HepG2 (cell line): Measurements from ENCODE around the gene GGTLC1. TPM values are rescaled to one million over a fixed set of nuclear protein-coding genes. Genes with fewer than 3 reads are reported as not detected.

Source experiments
- ATAC-seq: fragments of 200-7000 bp; cut with Tn5 transposase; 3 replicates; pipeline ENCODE4 v1.9.1; 2020; ENCODE audit warnings: mild to moderate bottlenecking, moderate library complexity
- BruUV-seq: library from RNA; stranded (reverse); fragments of 400-500 nt; replicated peaks from 2 replicates; lab custom pipeline; 2021; lab: Mats Ljungman, UMichigan
- CTCF ChIA-PET: fragments of 300-600 bp; formaldehyde crosslinking; extraction: SDS; loops from one replicate; lab custom pipeline; 2021; ENCODE audit warnings: low total read pairs, inconsistent platforms, low intra/inter-chr PET ratio; lab: Yijun Ruan, JAX
- POLR2A ChIA-PET: fragments of 350-600 bp; sonication (Branson Sonifier 250); formaldehyde crosslinking; loops from one replicate; lab custom pipeline; 2020; ENCODE audit warnings: antibody characterized with exemption, inconsistent platforms; lab: Yijun Ruan, JAX
- DNase-seq: peaks from one replicate; pipeline ENCODE4 v3.0.0-alpha.2; 2015; ENCODE audit warnings: low spot score
- FAIRE-seq: peaks from 3 replicates; lab custom pipeline; 2011; peaks lifted over from hg19 to GRCh38; lab: Jason Lieb, UNC
- H2AFZ ChIP-seq: one replicate; pipeline ENCODE4 v1.6.1; 2011; ENCODE audit warnings: low read length, inconsistent platforms
- H3K27ac ChIP-seq: fragments of 300-600 bp; 3 replicates; pipeline ENCODE4 v1.8.0; 2011; ENCODE audit warnings: mixed run types, mild to moderate bottlenecking, mixed read lengths, low read length, inconsistent platforms; ENCODE audit not compliant: insufficient read depth; ENCODE audit errors: extremely low read length
- H3K27me3 ChIP-seq, 2 experiments: fragments of 200-600 bp in 1 of 2; 2 replicates in 1 of 2; 3 replicates in 1 of 2; pipeline versions ENCODE4 v1.6.0 to v1.8.0; 2011; ENCODE audit warnings: low read length in 2 of 2, mild to moderate bottlenecking in 2 of 2, moderate library complexity in 2 of 2, inconsistent platforms in 1 of 2; ENCODE audit not compliant: insufficient read depth in 2 of 2, control insufficient read depth in 1 of 2
- H3K36me3 ChIP-seq, 2 experiments: fragments of 200-600 bp in 1 of 2; replicated peaks in 1 of 2; 2 replicates in 1 of 2; 3 replicates in 1 of 2; pipeline versions ENCODE4 v1.5.1 to v1.8.0; 2011; ENCODE audit warnings: low read length in 2 of 2, inconsistent platforms in 1 of 2; ENCODE audit not compliant: insufficient read depth in 2 of 2, control insufficient read depth in 1 of 2
- H3K4me1 ChIP-seq: 2 replicates; pipeline ENCODE4 v1.5.1; 2012; ENCODE audit warnings: low read length, inconsistent platforms; ENCODE audit not compliant: insufficient read depth
- H3K4me2 ChIP-seq: 2 replicates; pipeline ENCODE4 v1.6.0; 2011; ENCODE audit warnings: low read depth, low read length, inconsistent platforms
- H3K4me3 ChIP-seq, 3 experiments: fragments of 200-600 bp in 1 of 3; sonication (generic), shearing (Covaris generic) in 1 of 3; replicated peaks in 1 of 3; 2 replicates each; pipeline ENCODE4 v1.5.1; 2011 to 2016; ENCODE audit warnings: low read length in 3 of 3, inconsistent platforms in 2 of 3, low read depth in 2 of 3, mild to moderate bottlenecking in 2 of 3, control low read depth in 1 of 3, mixed read lengths in 1 of 3; ENCODE audit not compliant: insufficient read depth in 1 of 3
- H3K79me2 ChIP-seq: one replicate; pipeline ENCODE4 v1.6.1; 2011; ENCODE audit warnings: low read length, inconsistent platforms; ENCODE audit not compliant: insufficient read depth
- H3K9ac ChIP-seq: 2 replicates; pipeline ENCODE4 v1.6.0; 2011; ENCODE audit warnings: mild to moderate bottlenecking, low read depth, low read length, inconsistent platforms; ENCODE audit not compliant: insufficient read depth
- H3K9me3 ChIP-seq: 2 replicates; pipeline ENCODE4 v1.5.1; 2012; ENCODE audit warnings: mild to moderate bottlenecking, low read length
- H4K20me1 ChIP-seq: 2 replicates; pipeline ENCODE4 v1.6.0; 2011; ENCODE audit warnings: inconsistent platforms, mild to moderate bottlenecking, low read length, moderate library complexity; ENCODE audit not compliant: insufficient read depth
- AGO1 ChIP-seq: fragments of 200-400 bp; formaldehyde crosslinking; IDR thresholded peaks from 2 replicates; pipeline ENCODE4 v1.6.1; 2017; ENCODE audit warnings: mild to moderate bottlenecking, low read depth, low read length, moderate library complexity; ENCODE audit not compliant: poor library complexity, severe bottlenecking
- ATF7-NPFF ChIP-seq: sonication (generic); formaldehyde crosslinking; IDR thresholded peaks from 2 replicates; pipeline ENCODE4 v1.8.1; 2023; ENCODE audit warnings: mild to moderate bottlenecking, low read depth, missing genetic modification reagents, moderate library complexity
- BRD4 ChIP-seq: sonication (generic); formaldehyde crosslinking; IDR thresholded peaks from 2 replicates; pipeline ENCODE4 v1.4.0; 2020; ENCODE audit warnings: missing genetic modification reagents
- CENPBD1 ChIP-seq: sonication (generic); formaldehyde crosslinking; IDR thresholded peaks from 2 replicates; pipeline ENCODE4 v1.8.0; 2022; ENCODE audit warnings: missing genetic modification reagents, low read depth, mild to moderate bottlenecking, borderline replicate concordance
- MTA1 ChIP-seq: sonication (generic); formaldehyde crosslinking; IDR thresholded peaks from 2 replicates; pipeline ENCODE4 v1.4.0; 2020; ENCODE audit warnings: missing genetic modification reagents, mild to moderate bottlenecking, borderline replicate concordance
- SNAI1 ChIP-seq: sonication (generic); formaldehyde crosslinking; IDR thresholded peaks from 2 replicates; pipeline ENCODE4 v1.5.0; 2020; ENCODE audit warnings: mild to moderate bottlenecking, missing genetic modification reagents, borderline replicate concordance
- SP140L ChIP-seq: sonication (generic); formaldehyde crosslinking; IDR thresholded peaks from 2 replicates; pipeline ENCODE4 v1.4.0; 2020; ENCODE audit warnings: missing genetic modification reagents, borderline replicate concordance
- SP5 ChIP-seq: IDR thresholded peaks from 2 replicates; pipeline ENCODE4 v1.6.1; 2016; ENCODE audit warnings: low read depth, borderline replicate concordance
- TCF12 ChIP-seq, 2 experiments: fragments of 450-650 bp in 1 of 2; sonication (generic) in 1 of 2; formaldehyde crosslinking in 1 of 2; IDR thresholded peaks; 2 replicates each; pipeline versions ENCODE4 v1.6.1 to v1.8.0; 2017 to 2022; ENCODE audit warnings: antibody characterized with exemption in 1 of 2, mild to moderate bottlenecking in 1 of 2, missing genetic modification reagents in 1 of 2, moderate library complexity in 1 of 2
- ZNF138 ChIP-seq: sonication (generic); formaldehyde crosslinking; IDR thresholded peaks from 2 replicates; pipeline ENCODE4 v1.5.0; 2020; ENCODE audit warnings: mild to moderate bottlenecking, low read depth, missing genetic modification reagents
- ZNF451 ChIP-seq: sonication (generic); formaldehyde crosslinking; IDR thresholded peaks from 2 replicates; pipeline ENCODE4 v1.5.0; 2020; ENCODE audit warnings: mild to moderate bottlenecking, missing genetic modification reagents
- ZNF749 ChIP-seq: sonication (generic); formaldehyde crosslinking; IDR thresholded peaks from 2 replicates; pipeline ENCODE4 v1.8.0; 2022; ENCODE audit warnings: mild to moderate bottlenecking, missing genetic modification reagents, moderate library complexity, borderline replicate concordance
- ZNF891 ChIP-seq: sonication (generic); formaldehyde crosslinking; IDR thresholded peaks from 2 replicates; pipeline ENCODE4 v1.5.0; 2020; ENCODE audit warnings: mild to moderate bottlenecking, missing genetic modification reagents
- WGBS: methylation state at CpG from one replicate; pipeline ENCODE4 v1.1.6; 2017; ENCODE audit warnings: low lambda C conversion rate; 5-methylcytosine and 5-hydroxymethylcytosine counted together
- in situ Hi-C: cut with HindIII; loops from 2 replicates; pipeline ENCODE4 v1.10.0; 2017; ENCODE audit warnings: low pct_unique_long_range_greater_than_20kb; ENCODE audit not compliant: extremely low pct_ligation_motif_present
- intact Hi-C: fragments of 100-400 bp; cut with micrococcal nuclease; formaldehyde crosslinking; loops from one replicate; pipeline ENCODE4 v1.10.0; 2022; ENCODE audit not compliant: unreplicated experiment
- polyA plus RNA-seq, 8 experiments: library from polyadenylated mRNA; depleted of rRNA in 3 of 8; stranded (reverse) in 7 of 8; unstranded in 1 of 8; fragments of >200 nt; fragmentation: Illumina TruSeq in 4 of 8; extraction: Trizol in 4 of 8; gene quantifications; 2 replicates each; pipeline versions ENCODE4 v1.2.1 to v1.2.3, GENCODE V29; 2011 to 2016; ENCODE audit warnings: low read depth in 4 of 8, missing spikeins in 1 of 8, mixed read lengths in 1 of 8; ENCODE audit not compliant: insufficient read depth in 1 of 8
- total RNA-seq, 5 experiments: library from RNA; depleted of rRNA; stranded (reverse); fragments of >200 nt; fragmentation: Illumina TruSeq; extraction: Trizol; gene quantifications; 2 replicates each; pipeline ENCODE4 v1.2.3, GENCODE V29; 2016; ENCODE audit warnings: low read depth in 1 of 5
- TF ChIP-seq, protein P1 (sequence below): sonication (generic); formaldehyde crosslinking; IDR thresholded peaks from 2 replicates; pipeline ENCODE4 v1.8.1; 2022; ENCODE audit warnings: mild to moderate bottlenecking, missing genetic modification reagents

GGTLC1 gene
- total and polyA plus RNA-seq, 2 of the 13 experiments (the other 11 are each of a cell fraction or from before 2014, with no cell fraction given) = not detected

DNA sequence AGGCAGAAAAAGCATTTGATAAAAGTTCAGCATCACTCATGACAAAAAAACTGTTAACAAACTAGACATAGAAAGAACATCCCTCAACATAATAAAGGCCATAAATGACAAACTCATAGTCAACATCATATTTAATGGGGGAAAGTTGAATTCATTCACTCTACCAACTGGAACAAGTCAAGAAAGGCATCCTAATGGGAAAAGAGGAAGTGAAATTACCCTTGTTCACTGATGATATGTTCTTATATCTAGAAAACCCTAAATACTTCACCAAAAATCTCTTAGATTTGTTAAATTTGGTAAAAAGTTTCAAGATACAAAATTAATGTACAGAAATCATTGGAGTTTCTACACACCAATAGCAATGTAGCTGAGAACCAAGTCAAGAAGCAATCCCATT, 48.9 kb downstream of the GGTLC1 start:
- H3K79me2 ChIP-seq = no peaks in the 10 kb centered on the region
- H3K27me3 ChIP-seq = no peaks in the 10 kb centered on the region
- no peaks in the 10 kb centered on the region for H3K9me3 ChIP-seq
- TF ChIP-seq CENPBD1 (CRISPR knock-in tag) = no peak
- TF ChIP-seq SP5 = no peak
- TF ChIP-seq, protein P1, sequence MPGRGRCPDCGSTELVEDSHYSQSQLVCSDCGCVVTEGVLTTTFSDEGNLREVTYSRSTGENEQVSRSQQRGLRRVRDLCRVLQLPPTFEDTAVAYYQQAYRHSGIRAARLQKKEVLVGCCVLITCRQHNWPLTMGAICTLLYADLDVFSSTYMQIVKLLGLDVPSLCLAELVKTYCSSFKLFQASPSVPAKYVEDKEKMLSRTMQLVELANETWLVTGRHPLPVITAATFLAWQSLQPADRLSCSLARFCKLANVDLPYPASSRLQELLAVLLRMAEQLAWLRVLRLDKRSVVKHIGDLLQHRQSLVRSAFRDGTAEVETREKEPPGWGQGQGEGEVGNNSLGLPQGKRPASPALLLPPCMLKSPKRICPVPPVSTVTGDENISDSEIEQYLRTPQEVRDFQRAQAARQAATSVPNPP = no peak
- no peak for TF ChIP-seq BRD4
- TF ChIP-seq ZNF451 (CRISPR knock-in tag) = no peak
- no peak overlapping the region for H3K9ac ChIP-seq
- BruUV-seq = no TSS peak
- no peaks in the 10 kb centered on the region for H4K20me1 ChIP-seq
- H3K27ac ChIP-seq = no peak overlapping the region
- no peaks in the 10 kb centered on the region for H3K36me3 ChIP-seq
- ATAC-seq = no peak
- CTCF ChIA-PET = no interaction called here
- no peak overlapping the region for H3K4me3 ChIP-seq
- H2AFZ ChIP-seq = no peak overlapping the region
- POLR2A ChIA-PET = no interaction called here
- in situ Hi-C loops = loop anchor here (25.0 kb wide), 2 partner anchors 223 to 973 kb away; no protein-coding TSS in a partner anchor
- intact Hi-C loops = loop anchor here (5.0 kb wide), 2 partner anchors 163 to 843 kb away; no protein-coding TSS in a partner anchor
- H3K4me1 ChIP-seq = no peaks in the 10 kb centered on the region
- H3K4me2 ChIP-seq = no peak overlapping the region
- DNase-seq = no peak
- no peak for FAIRE-seq

GRCh38 chr20:23939063-23939462, 49.5 kb downstream of the GGTLC1 start:
- ATAC-seq (no peak), DNase-seq (no peak), FAIRE-seq (no peak)
- Histone ChIP-seq H3K27me3 (no peaks in the 10 kb centered on the region), H3K4me1 (no peaks in the 10 kb centered on the region), H3K36me3 (no peaks in the 10 kb centered on the region), H3K9me3 (no peaks in the 10 kb centered on the region), H3K4me2 (no peak overlapping the region), H3K4me3 (no peak overlapping the region), H2AFZ (no peak overlapping the region), H4K20me1 (no peaks in the 10 kb centered on the region), H3K27ac (no peak overlapping the region), H3K79me2 (no peaks in the 10 kb centered on the region), H3K9ac (no peak overlapping the region)
- no TSS peak for BruUV-seq
- in situ Hi-C loops = loop anchor here (25.0 kb wide), 2 partner anchors 223 to 973 kb away; no protein-coding TSS in a partner anchor
- intact Hi-C loops = loop anchor here (5.0 kb wide), 2 partner anchors 163 to 843 kb away; no protein-coding TSS in a partner anchor
- 4% methylated on average over 2 of the region's 2 CpGs for WGBS
- POLR2A ChIA-PET = no interaction called here
- CTCF ChIA-PET = no interaction called here
- no peak for TF ChIP-seq TCF12 (IDR thresholded peaks at IDR 0.05)
- no peak for TF ChIP-seq TCF12 (CRISPR knock-in tag; IDR thresholded peaks at IDR 0.05)
- no peak for TF ChIP-seq MTA1
- no peak for TF ChIP-seq SP140L (CRISPR knock-in tag)
- no peak for TF ChIP-seq ATF7-NPFF
- TF ChIP-seq ZNF891 (CRISPR knock-in tag) = no peak
- no peak for TF ChIP-seq ZNF138
- TF ChIP-seq CENPBD1 (CRISPR knock-in tag) = no peak
- TF ChIP-seq AGO1 = no peak
- TF ChIP-seq SNAI1 (CRISPR knock-in tag) = no peak
- TF ChIP-seq ZNF749 (CRISPR knock-in tag) = no peak
